NOMO-1 treated with dmso at 0.1 percent for 144 hours (cell line): Measurements from ENCODE around the gene WIF1.

ENCODE experiments used
- DNase-seq: peaks from one replicate; lab custom pipeline; 2025; ENCODE audit not compliant: unreplicated experiment; lab: John Stamatoyannopoulos, UW

The WIF1 gene

GRCh38 chr12:65023485-65023884 lies 97.6 kb downstream of the WIF1 start:
- no peak for DNase-seq

GRCh38 chr12:65022960-65023359 lies 98.1 kb downstream of the WIF1 start:
- no peak for DNase-seq

- no peak for DNase-seq
Observed at GRCh38 chr12:65022421-65022820, 98.7 kb downstream of the WIF1 start.

GRCh38 chr12:65019696-65020234 lies 101.3 kb downstream of the WIF1 start:
- DNase-seq: no peak

GRCh38 chr12:65016881-65017650 lies 104.0 kb downstream of the WIF1 start:
- DNase-seq: no peak

- DNase-seq: no peak
Observed at GRCh38 chr12:65015850-65016249, 105.3 kb downstream of the WIF1 start.

GRCh38 chr12:65014504-65015271 lies 106.4 kb downstream of the WIF1 start:
- no peak for DNase-seq

GRCh38 chr12:65010437-65010836 lies 110.7 kb downstream of the WIF1 start:
- no peak for DNase-seq

- no peak for DNase-seq
Observed at GRCh38 chr12:65005716-65006115, 115.4 kb downstream of the WIF1 start.

GRCh38 chr12:65004270-65004669 lies 116.8 kb downstream of the WIF1 start:
- no peak for DNase-seq
